Mucosa of rectum (tissue), 2 donors: ENCODE data around the gene PRM2.

ENCODE experiments used
- H3K27ac ChIP-seq, 2 donors: one replicate each; pipeline ENCODE4 v1.7.0; 2013; ENCODE audit warnings: inconsistent platforms in 2 of 2, low read depth in 2 of 2, low read length in 2 of 2
- H3K27me3 ChIP-seq, 2 donors: one replicate each; pipeline ENCODE4 v1.7.0; 2013; ENCODE audit warnings: low read length in 2 of 2; ENCODE audit not compliant: control insufficient read depth in 2 of 2, insufficient read depth in 2 of 2
- H3K36me3 ChIP-seq, 2 donors: one replicate each; pipeline ENCODE4 v1.7.0; 2013; ENCODE audit warnings: low read length in 2 of 2; ENCODE audit not compliant: control insufficient read depth in 2 of 2, insufficient read depth in 2 of 2
- H3K4me1 ChIP-seq, 2 donors: one replicate each; pipeline ENCODE4 v1.7.0; 2013; ENCODE audit warnings: low read length in 2 of 2, mild to moderate bottlenecking in 1 of 2; ENCODE audit not compliant: control insufficient read depth in 2 of 2, insufficient read depth in 2 of 2
- H3K4me3 ChIP-seq, 2 donors: one replicate each; pipeline ENCODE4 v1.7.0; 2013; ENCODE audit warnings: low read length in 2 of 2
- H3K9ac ChIP-seq, 2 donors: one replicate each; pipeline ENCODE4 v1.7.0; 2013; ENCODE audit warnings: low read length in 2 of 2, low read depth in 1 of 2, mild to moderate bottlenecking in 1 of 2
- H3K9me3 ChIP-seq, 2 donors: one replicate each; pipeline ENCODE4 v1.7.0; 2013; ENCODE audit warnings: low read length in 2 of 2; ENCODE audit not compliant: control insufficient read depth in 2 of 2
- donor health status: healthy.
- donor health status: Normal muscosa, but diverticular disease.

PRM2 gene

GRCh38 chr16:11315510-11315909 is 39.2 kb upstream of the PRM2 start:
- Histone ChIP-seq H3K9me3 (no peaks in the 10 kb centered on the region), H3K27me3 (no peaks in the 10 kb centered on the region), H3K9ac (no peak overlapping the region), H3K27ac (no peak overlapping the region), H3K36me3 (no peaks in the 10 kb centered on the region), H3K4me1 (peaks cover 9 to 13% of the 10 kb centered on the region in 2 donors), H3K4me3 (no peak overlapping the region)

- Histone ChIP-seq H3K27ac (no peak overlapping the region), H3K4me1 (peaks cover 9 to 13% of the 10 kb centered on the region in 2 donors), H3K9ac (no peak overlapping the region), H3K27me3 (no peaks in the 10 kb centered on the region), H3K9me3 (no peaks in the 10 kb centered on the region), H3K36me3 (no peaks in the 10 kb centered on the region), H3K4me3 (no peak overlapping the region)
Measured at GRCh38 chr16:11314309-11314894, 38.1 kb upstream of the PRM2 start.

- no peak overlapping the region for H3K9ac ChIP-seq
Measured at GRCh38 chr16:11313493-11314308, 37.4 kb upstream of the PRM2 start.

GRCh38 chr16:11312718-11313492 is 36.6 kb upstream of the PRM2 start:
- Histone ChIP-seq H3K27me3 (no peaks in the 10 kb centered on the region), H3K4me1 (peaks cover 9 to 18% of the 10 kb centered on the region in 2 donors), H3K36me3 (no peaks in the 10 kb centered on the region), H3K27ac (no peak overlapping the region), H3K9me3 (no peaks in the 10 kb centered on the region), H3K4me3 (no peak overlapping the region), H3K9ac (no peak overlapping the region)

More at GRCh38 chr16:11313493-11314308, 37.4 kb upstream of the PRM2 start:
- H3K4me1 ChIP-seq = peaks cover 9 to 13% of the 10 kb centered on the region in 2 donors
- no peaks in the 10 kb centered on the region for H3K27me3 ChIP-seq
- H3K36me3 ChIP-seq = no peaks in the 10 kb centered on the region
- no peak overlapping the region for H3K4me3 ChIP-seq
- no peaks in the 10 kb centered on the region for H3K9me3 ChIP-seq
- H3K27ac ChIP-seq = no peak overlapping the region

- H3K4me3 ChIP-seq = peak overlapping the region in 1 of 2 donors; percentile 26
Measured at GRCh38 chr16:11310997-11311561, 34.8 kb upstream of the PRM2 start.

GRCh38 chr16:11310634-11310977 is 34.3 kb upstream of the PRM2 start:
- Histone ChIP-seq H3K4me3 (no peak overlapping the region), H3K36me3 (no peaks in the 10 kb centered on the region), H3K27ac (peak overlapping the region; percentile 33 to 52), H3K9ac (no peak overlapping the region), H3K9me3 (no peaks in the 10 kb centered on the region), H3K4me1 (peaks cover 9 to 21% of the 10 kb centered on the region in 2 donors), H3K27me3 (no peaks in the 10 kb centered on the region)

More at GRCh38 chr16:11310997-11311561, 34.8 kb upstream of the PRM2 start:
- peak overlapping the region; percentile 33 to 52 for H3K27ac ChIP-seq
- H3K36me3 ChIP-seq = no peaks in the 10 kb centered on the region
- no peaks in the 10 kb centered on the region for H3K27me3 ChIP-seq
- no peaks in the 10 kb centered on the region for H3K9me3 ChIP-seq
- H3K9ac ChIP-seq = no peak overlapping the region
- H3K4me1 ChIP-seq = peaks cover 9 to 21% of the 10 kb centered on the region in 2 donors

GRCh38 chr16:11309895-11310633 is 33.8 kb upstream of the PRM2 start:
- Histone ChIP-seq H3K4me1 (peaks cover 9 to 21% of the 10 kb centered on the region in 2 donors), H3K36me3 (no peaks in the 10 kb centered on the region), H3K9me3 (no peaks in the 10 kb centered on the region), H3K27me3 (no peaks in the 10 kb centered on the region), H3K4me3 (no peak overlapping the region), H3K27ac (peak overlapping the region in 1 of 2 donors; percentile 52), H3K9ac (no peak overlapping the region)

- H3K9ac ChIP-seq = no peak overlapping the region
- H3K9me3 ChIP-seq = no peaks in the 10 kb centered on the region
- no peaks in the 10 kb centered on the region for H3K36me3 ChIP-seq
- no peak overlapping the region for H3K4me3 ChIP-seq
- H3K27ac ChIP-seq = no peak overlapping the region
- H3K27me3 ChIP-seq = no peaks in the 10 kb centered on the region
- H3K4me1 ChIP-seq = peaks cover 9 to 21% of the 10 kb centered on the region in 2 donors
Measured at GRCh38 chr16:11308493-11309283, 32.4 kb upstream of the PRM2 start.
